HG03575 (cell line): Measurements from ENCODE around the gene SLC5A9.

Experiments
- ATAC-seq: cut with Tn5 transposase; IDR thresholded peaks from one replicate; pipeline ENCODE4 v1.9.1; 2021; ENCODE audit not compliant: unreplicated experiment, insufficient number of reproducible peaks, low FRiP score; ENCODE audit errors: extremely low read depth

The SLC5A9 gene

GRCh38 chr1:48222501-48223242 lies at the start of gene SLC5A9:
SLC5A9 (plus strand) TSS chr1:48222716; CDS start chr1:48222737, 21 bp downstream.
- no peak for ATAC-seq

GRCh38 chr1:48175116-48175515 lies 47.4 kb upstream of the SLC5A9 start:
- no peak for ATAC-seq

GRCh38 chr1:48177257-48177656 lies 45.3 kb upstream of the SLC5A9 start:
- no peak for ATAC-seq

- no peak for ATAC-seq
Measured at GRCh38 chr1:48181669-48182367, 40.7 kb upstream of the SLC5A9 start.

- ATAC-seq: no peak
Measured at GRCh38 chr1:48182439-48182838, 40.1 kb upstream of the SLC5A9 start.

- ATAC-seq: no peak
Measured at GRCh38 chr1:48186306-48186839, 36.1 kb upstream of the SLC5A9 start.

GRCh38 chr1:48187969-48188563 lies 34.5 kb upstream of the SLC5A9 start:
- no peak for ATAC-seq

- no peak for ATAC-seq
Measured at GRCh38 chr1:48190881-48191280, 31.6 kb upstream of the SLC5A9 start.

GRCh38 chr1:48194801-48195200 lies 27.7 kb upstream of the SLC5A9 start:
- no peak for ATAC-seq

- ATAC-seq: no peak
Measured at GRCh38 chr1:48196237-48196636, 26.3 kb upstream of the SLC5A9 start.

GRCh38 chr1:48198970-48199369 lies 23.5 kb upstream of the SLC5A9 start:
- ATAC-seq: no peak

GRCh38 chr1:48200166-48200900 lies 22.2 kb upstream of the SLC5A9 start:
- no peak for ATAC-seq

- ATAC-seq: no peak
Measured at GRCh38 chr1:48202030-48202752, 20.3 kb upstream of the SLC5A9 start.

GRCh38 chr1:48203287-48203900 lies 19.1 kb upstream of the SLC5A9 start:
- ATAC-seq: no peak

GRCh38 chr1:48205522-48205921 lies 17.0 kb upstream of the SLC5A9 start:
- no peak for ATAC-seq

GRCh38 chr1:48206371-48206770 lies 16.1 kb upstream of the SLC5A9 start:
- no peak for ATAC-seq

GRCh38 chr1:48207131-48207530 lies 15.4 kb upstream of the SLC5A9 start:
- no peak for ATAC-seq

GRCh38 chr1:48207536-48208075 lies 14.9 kb upstream of the SLC5A9 start:
- ATAC-seq: no peak
